ENCODE results near the gene CCNF. TPM values are rescaled to one million over a fixed set of nuclear protein-coding genes. Genes with fewer than 3 reads are reported as not detected.
A peak's percentile ranks its signal among the peaks of the same experiment; 100 is the strongest.

Gene CCNF
- total and polyA plus RNA-seq, 4 donors = 0.88 to 46.3 (median 1.8) TPM

DNA sequence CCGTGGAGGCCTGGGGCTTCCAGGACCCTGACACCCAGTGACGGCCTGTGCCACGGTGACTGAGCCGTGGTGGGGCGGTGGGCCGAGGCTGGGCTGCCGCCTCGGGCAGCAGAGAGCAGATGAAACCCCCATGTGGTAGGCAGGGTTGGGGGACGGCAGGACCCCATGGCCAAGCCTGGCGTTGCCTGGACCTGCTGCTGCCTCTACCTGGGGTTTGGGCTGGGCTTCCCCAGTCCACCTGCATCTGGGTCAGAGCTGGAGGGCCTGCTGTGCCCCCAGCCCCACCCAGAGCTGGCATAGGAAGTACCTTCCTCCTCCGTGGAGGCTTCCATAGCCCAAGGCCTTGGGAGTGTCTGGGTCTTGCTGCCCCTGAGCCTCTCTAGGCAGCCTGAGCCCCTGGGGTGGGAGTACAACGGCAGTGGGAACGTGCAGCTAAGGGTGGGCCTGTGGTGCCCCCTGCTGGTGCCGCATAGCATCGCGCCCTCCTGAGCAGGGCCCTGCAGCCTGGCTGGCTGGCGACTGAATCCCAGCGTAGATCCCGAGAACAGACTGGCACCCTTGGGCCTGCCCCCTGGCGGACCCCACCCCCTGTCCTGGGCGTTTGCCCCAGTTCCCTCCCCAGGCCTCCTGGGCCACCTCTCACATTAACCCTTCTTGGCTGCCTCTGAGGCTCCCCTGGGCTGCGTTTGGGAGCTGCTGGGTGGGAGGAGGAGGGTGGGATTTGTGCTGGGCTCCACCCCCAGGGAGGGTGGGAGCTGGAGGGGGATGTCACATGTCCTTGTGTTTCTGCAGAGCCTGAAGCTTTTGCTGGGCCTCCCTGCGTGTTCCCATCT lies 71.9 kb downstream of the CCNF start:
- Histone ChIP-seq H3K27me3 (ENCODE audit: control insufficient read depth in 4 of 4, insufficient read depth in 4 of 4, low read length in 3 of 4) (no peaks in the 10 kb centered on the region), H3K27ac (ENCODE audit: low read depth in 1 of 2, low read length in 2 of 2) (no peak overlapping the region), H3K36me3 (ENCODE audit: control insufficient read depth in 4 of 4, insufficient read depth in 3 of 4, low read depth in 1 of 4, low read length in 3 of 4) (peaks cover 0 to 6% (median under 1%) of the 10 kb centered on the region in 4 donors), H3K9ac (ENCODE audit: low read depth in 1 of 2, low read length in 2 of 2) (no peak overlapping the region), H3K4me1 (ENCODE audit: control insufficient read depth in 4 of 4, insufficient read depth in 4 of 4, low read length in 3 of 4) (peaks cover 18 to 55% (median 37%) of the 10 kb centered on the region in 4 donors), H3K9me3 (ENCODE audit: control insufficient read depth in 4 of 4, low read length in 3 of 4) (no peaks in the 10 kb centered on the region), H3K4me3 (ENCODE audit: low read depth in 1 of 3, low read length in 3 of 3) (no peak overlapping the region)
- peak; percentile 92 for DNase-seq (ENCODE audit: low spot score)
- TF ChIP-seq, protein P1, sequence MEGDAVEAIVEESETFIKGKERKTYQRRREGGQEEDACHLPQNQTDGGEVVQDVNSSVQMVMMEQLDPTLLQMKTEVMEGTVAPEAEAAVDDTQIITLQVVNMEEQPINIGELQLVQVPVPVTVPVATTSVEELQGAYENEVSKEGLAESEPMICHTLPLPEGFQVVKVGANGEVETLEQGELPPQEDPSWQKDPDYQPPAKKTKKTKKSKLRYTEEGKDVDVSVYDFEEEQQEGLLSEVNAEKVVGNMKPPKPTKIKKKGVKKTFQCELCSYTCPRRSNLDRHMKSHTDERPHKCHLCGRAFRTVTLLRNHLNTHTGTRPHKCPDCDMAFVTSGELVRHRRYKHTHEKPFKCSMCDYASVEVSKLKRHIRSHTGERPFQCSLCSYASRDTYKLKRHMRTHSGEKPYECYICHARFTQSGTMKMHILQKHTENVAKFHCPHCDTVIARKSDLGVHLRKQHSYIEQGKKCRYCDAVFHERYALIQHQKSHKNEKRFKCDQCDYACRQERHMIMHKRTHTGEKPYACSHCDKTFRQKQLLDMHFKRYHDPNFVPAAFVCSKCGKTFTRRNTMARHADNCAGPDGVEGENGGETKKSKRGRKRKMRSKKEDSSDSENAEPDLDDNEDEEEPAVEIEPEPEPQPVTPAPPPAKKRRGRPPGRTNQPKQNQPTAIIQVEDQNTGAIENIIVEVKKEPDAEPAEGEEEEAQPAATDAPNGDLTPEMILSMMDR (IDR thresholded peaks at IDR 0.05; ENCODE audit: low read depth, low read length, missing input control) = peak; percentile 97
- TF ChIP-seq RAD21 (IDR thresholded peaks at IDR 0.05) (peak; percentile 94 to 98), HNF4A (conservative IDR thresholded peaks at IDR 0.05) (no peak)
- 39% methylated on average over 23 of the region's 23 CpGs for WGBS

DNA sequence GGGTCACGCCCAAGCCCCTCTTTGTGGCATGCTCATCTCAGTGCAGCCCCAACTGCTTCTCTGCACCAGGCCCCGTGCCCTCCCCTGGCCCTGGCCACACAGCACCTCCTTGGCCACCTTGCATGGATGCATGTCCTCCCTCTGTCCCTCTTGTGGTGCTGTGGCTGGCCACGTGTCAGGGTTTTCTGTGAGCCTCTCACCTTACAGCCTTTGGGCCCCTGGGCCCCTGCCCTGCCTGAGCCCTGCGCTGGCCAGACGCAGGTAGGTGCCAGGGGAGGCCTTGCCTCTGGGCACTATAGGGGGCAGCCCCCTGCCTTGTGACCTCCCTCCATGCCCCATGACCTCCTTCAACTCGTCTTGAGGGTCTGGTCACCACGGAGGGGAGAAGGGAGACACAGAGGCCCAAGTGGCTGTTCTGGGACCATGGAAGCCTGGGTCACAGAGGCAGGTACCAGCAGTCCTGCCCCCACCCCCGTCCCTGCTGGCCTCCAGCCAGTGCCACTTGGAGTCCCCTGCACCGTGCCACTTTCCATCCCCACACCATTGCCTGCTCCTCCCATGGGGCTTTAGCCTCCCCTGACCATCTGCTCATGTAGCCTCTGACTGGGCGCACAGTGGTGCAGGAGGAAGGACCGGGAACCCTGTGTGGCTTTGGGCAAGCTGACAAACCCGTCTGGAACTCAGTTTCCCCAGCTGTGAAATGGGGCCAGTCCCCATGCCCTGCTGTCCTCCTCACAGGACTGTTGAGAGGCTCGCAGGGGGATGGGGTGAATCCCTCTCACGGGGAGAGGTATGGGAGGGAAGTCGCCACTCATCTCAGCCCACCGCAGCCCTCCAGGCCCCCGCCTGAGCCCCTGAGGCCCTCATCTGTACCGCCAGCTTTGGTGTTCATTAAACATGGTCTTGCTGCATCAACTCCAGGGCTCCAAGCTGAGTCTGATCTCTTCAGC lies 73.0 kb downstream of the CCNF start:
- H3K9ac ChIP-seq (ENCODE audit: low read depth in 1 of 2, low read length in 2 of 2) = no peak overlapping the region
- TF ChIP-seq FOXA2 (IDR thresholded peaks at IDR 0.05) (no peak), GABPA (IDR thresholded peaks at IDR 0.05 in 1 of 2, conservative IDR thresholded peaks at IDR 0.05 in 1 of 2) (no peak), JUND (IDR thresholded peaks at IDR 0.05) (no peak), FOXA1 (IDR thresholded peaks at IDR 0.05) (no peak)
- TF ChIP-seq, protein P2, sequence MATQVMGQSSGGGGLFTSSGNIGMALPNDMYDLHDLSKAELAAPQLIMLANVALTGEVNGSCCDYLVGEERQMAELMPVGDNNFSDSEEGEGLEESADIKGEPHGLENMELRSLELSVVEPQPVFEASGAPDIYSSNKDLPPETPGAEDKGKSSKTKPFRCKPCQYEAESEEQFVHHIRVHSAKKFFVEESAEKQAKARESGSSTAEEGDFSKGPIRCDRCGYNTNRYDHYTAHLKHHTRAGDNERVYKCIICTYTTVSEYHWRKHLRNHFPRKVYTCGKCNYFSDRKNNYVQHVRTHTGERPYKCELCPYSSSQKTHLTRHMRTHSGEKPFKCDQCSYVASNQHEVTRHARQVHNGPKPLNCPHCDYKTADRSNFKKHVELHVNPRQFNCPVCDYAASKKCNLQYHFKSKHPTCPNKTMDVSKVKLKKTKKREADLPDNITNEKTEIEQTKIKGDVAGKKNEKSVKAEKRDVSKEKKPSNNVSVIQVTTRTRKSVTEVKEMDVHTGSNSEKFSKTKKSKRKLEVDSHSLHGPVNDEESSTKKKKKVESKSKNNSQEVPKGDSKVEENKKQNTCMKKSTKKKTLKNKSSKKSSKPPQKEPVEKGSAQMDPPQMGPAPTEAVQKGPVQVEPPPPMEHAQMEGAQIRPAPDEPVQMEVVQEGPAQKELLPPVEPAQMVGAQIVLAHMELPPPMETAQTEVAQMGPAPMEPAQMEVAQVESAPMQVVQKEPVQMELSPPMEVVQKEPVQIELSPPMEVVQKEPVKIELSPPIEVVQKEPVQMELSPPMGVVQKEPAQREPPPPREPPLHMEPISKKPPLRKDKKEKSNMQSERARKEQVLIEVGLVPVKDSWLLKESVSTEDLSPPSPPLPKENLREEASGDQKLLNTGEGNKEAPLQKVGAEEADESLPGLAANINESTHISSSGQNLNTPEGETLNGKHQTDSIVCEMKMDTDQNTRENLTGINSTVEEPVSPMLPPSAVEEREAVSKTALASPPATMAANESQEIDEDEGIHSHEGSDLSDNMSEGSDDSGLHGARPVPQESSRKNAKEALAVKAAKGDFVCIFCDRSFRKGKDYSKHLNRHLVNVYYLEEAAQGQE (IDR thresholded peaks at IDR 0.05) = no peak
- H3K4me3 ChIP-seq (ENCODE audit: low read depth in 1 of 3, low read length in 3 of 3) = no peak overlapping the region
- DNase-seq (ENCODE audit: low spot score) = no peak
- H3K4me1 ChIP-seq (ENCODE audit: control insufficient read depth in 4 of 4, insufficient read depth in 4 of 4, low read length in 3 of 4) = peaks cover 18 to 47% (median 35%) of the 10 kb centered on the region in 4 donors
- 81% methylated on average over 18 of the region's 18 CpGs for WGBS
- H3K36me3 ChIP-seq (ENCODE audit: control insufficient read depth in 4 of 4, insufficient read depth in 3 of 4, low read depth in 1 of 4, low read length in 3 of 4) = peaks cover 0 to 1% (median 0%) of the 10 kb centered on the region in 4 donors
- no peaks in the 10 kb centered on the region for H3K9me3 ChIP-seq (ENCODE audit: control insufficient read depth in 4 of 4, low read length in 3 of 4)
- H3K27me3 ChIP-seq (ENCODE audit: control insufficient read depth in 4 of 4, insufficient read depth in 4 of 4, low read length in 3 of 4) = no peaks in the 10 kb centered on the region
- H3K27ac ChIP-seq (ENCODE audit: low read depth in 1 of 2, low read length in 2 of 2) = no peak overlapping the region

DNA sequence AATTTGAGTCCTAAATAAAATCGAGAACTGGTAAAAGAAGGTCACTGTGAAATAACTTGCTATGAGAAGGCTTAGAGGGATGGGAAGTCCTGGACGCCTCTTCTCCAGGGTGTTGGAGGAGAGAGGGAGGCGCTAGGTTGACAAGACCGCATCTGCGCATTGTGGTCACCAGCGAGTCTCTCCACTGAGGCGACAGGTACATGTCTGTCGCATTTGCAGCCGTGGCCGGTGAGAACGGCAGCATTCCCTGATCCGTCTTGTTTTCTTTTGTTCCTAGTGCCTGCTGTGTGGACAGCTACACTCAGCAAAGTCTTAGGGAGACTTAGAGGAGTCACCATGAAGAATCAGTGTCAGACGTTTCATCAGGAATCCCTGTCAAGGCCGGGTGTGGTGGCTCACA lies 76.4 kb downstream of the CCNF start:
- WGBS = 96% methylated on average over 14 of the region's 14 CpGs
- H3K4me1 ChIP-seq (ENCODE audit: control insufficient read depth in 4 of 4, insufficient read depth in 4 of 4, low read length in 3 of 4) = peaks cover 3 to 26% (median 15%) of the 10 kb centered on the region in 4 donors
- no peaks in the 10 kb centered on the region for H3K36me3 ChIP-seq (ENCODE audit: control insufficient read depth in 4 of 4, insufficient read depth in 3 of 4, low read depth in 1 of 4, low read length in 3 of 4)
- H3K9me3 ChIP-seq (ENCODE audit: control insufficient read depth in 4 of 4, low read length in 3 of 4) = no peaks in the 10 kb centered on the region
- no peaks in the 10 kb centered on the region for H3K27me3 ChIP-seq (ENCODE audit: control insufficient read depth in 4 of 4, insufficient read depth in 4 of 4, low read length in 3 of 4)
- no peak overlapping the region for H3K9ac ChIP-seq (ENCODE audit: low read depth in 1 of 2, low read length in 2 of 2)
- DNase-seq (ENCODE audit: low spot score) = no peak
- TF ChIP-seq EGR1 (IDR thresholded peaks at IDR 0.05; ENCODE audit: low read depth in 2 of 2) (no peak), YY1 (IDR thresholded peaks at IDR 0.05) (no peak), FOXA2 (IDR thresholded peaks at IDR 0.05) (no peak)
- TF ChIP-seq, protein P3, sequence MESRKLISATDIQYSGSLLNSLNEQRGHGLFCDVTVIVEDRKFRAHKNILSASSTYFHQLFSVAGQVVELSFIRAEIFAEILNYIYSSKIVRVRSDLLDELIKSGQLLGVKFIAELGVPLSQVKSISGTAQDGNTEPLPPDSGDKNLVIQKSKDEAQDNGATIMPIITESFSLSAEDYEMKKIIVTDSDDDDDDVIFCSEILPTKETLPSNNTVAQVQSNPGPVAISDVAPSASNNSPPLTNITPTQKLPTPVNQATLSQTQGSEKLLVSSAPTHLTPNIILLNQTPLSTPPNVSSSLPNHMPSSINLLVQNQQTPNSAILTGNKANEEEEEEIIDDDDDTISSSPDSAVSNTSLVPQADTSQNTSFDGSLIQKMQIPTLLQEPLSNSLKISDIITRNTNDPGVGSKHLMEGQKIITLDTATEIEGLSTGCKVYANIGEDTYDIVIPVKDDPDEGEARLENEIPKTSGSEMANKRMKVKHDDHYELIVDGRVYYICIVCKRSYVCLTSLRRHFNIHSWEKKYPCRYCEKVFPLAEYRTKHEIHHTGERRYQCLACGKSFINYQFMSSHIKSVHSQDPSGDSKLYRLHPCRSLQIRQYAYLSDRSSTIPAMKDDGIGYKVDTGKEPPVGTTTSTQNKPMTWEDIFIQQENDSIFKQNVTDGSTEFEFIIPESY (IDR thresholded peaks at IDR 0.05) = no peak
- TF ChIP-seq, protein P4, sequence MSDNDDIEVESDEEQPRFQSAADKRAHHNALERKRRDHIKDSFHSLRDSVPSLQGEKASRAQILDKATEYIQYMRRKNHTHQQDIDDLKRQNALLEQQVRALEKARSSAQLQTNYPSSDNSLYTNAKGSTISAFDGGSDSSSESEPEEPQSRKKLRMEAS (IDR thresholded peaks at IDR 0.05) = no peak
- no peak overlapping the region for H3K27ac ChIP-seq (ENCODE audit: low read depth in 1 of 2, low read length in 2 of 2)
- no peak overlapping the region for H3K4me3 ChIP-seq (ENCODE audit: low read depth in 1 of 3, low read length in 3 of 3)
